DND-41 (cell line): ENCODE measurements around the gene STK32B.

Experiments used
- ATAC-seq: fragments of 200-7000 bp; cut with Tn5 transposase; 3 replicates; pipeline ENCODE4 v1.9.1; 2021; ENCODE audit warnings: low read depth; ENCODE audit not compliant: insufficient read depth
- DNase-seq: peaks from one replicate; pipeline ENCODE4 v3.0.0-alpha.2; 2020
- H2AFZ ChIP-seq: 2 replicates; pipeline ENCODE4 v1.6.0; 2012; ENCODE audit warnings: low read depth, low read length
- H3K27ac ChIP-seq: 2 replicates; pipeline ENCODE4 v1.5.1; 2012; ENCODE audit warnings: low read length, inconsistent platforms
- H3K27me3 ChIP-seq: fragments of 200-600 bp; sonication (generic); 2 replicates; pipeline ENCODE4 v1.6.0; 2012; ENCODE audit warnings: low read length, mild to moderate bottlenecking, inconsistent platforms; ENCODE audit not compliant: insufficient read depth, poor library complexity
- H3K36me3 ChIP-seq: 2 replicates; pipeline ENCODE4 v1.5.1; 2012; ENCODE audit warnings: low read length, inconsistent platforms; ENCODE audit not compliant: insufficient read depth
- H3K4me1 ChIP-seq: 2 replicates; pipeline ENCODE4 v1.5.1; 2012; ENCODE audit warnings: mild to moderate bottlenecking, low read length; ENCODE audit not compliant: insufficient read depth
- H3K4me2 ChIP-seq: 2 replicates; pipeline ENCODE4 v1.6.0; 2012; ENCODE audit warnings: mild to moderate bottlenecking, moderate library complexity, low read length, inconsistent platforms; ENCODE audit not compliant: insufficient read depth
- H3K4me3 ChIP-seq, 2 experiments: fragments of 200-600 bp in 1 of 2; shearing (Covaris generic) in 1 of 2; 2 replicates each; pipeline ENCODE4 v1.5.1; 2012 to 2016; ENCODE audit warnings: inconsistent platforms in 2 of 2, low read length in 2 of 2, mild to moderate bottlenecking in 2 of 2, low read depth in 1 of 2, moderate library complexity in 1 of 2
- H3K79me2 ChIP-seq: 2 replicates; pipeline ENCODE4 v1.6.0; 2012; ENCODE audit warnings: low read length, inconsistent platforms; ENCODE audit not compliant: insufficient read depth
- H3K9ac ChIP-seq: 2 replicates; pipeline ENCODE4 v1.6.0; 2012; ENCODE audit warnings: low read depth, mild to moderate bottlenecking, inconsistent platforms, low read length, moderate library complexity
- H3K9me3 ChIP-seq: 2 replicates; pipeline ENCODE4 v1.5.1; 2012; ENCODE audit warnings: low read length, moderate library complexity, mild to moderate bottlenecking, inconsistent platforms; ENCODE audit not compliant: insufficient read depth, severe bottlenecking
- H4K20me1 ChIP-seq: 2 replicates; pipeline ENCODE4 v1.6.0; 2012; ENCODE audit warnings: low read length; ENCODE audit not compliant: insufficient read depth
- EZH2 ChIP-seq: IDR thresholded peaks from 3 replicates; pipeline ENCODE4 v1.6.1; 2012; ENCODE audit warnings: borderline replicate concordance, low read depth, mild to moderate bottlenecking, moderate library complexity, low read length, inconsistent platforms; ENCODE audit not compliant: severe bottlenecking
- TF ChIP-seq, protein P1 (sequence below): IDR thresholded peaks from 2 replicates; pipeline ENCODE4 v1.5.1; 2012; ENCODE audit warnings: borderline replicate concordance, low read length, moderate library complexity, mild to moderate bottlenecking; ENCODE audit not compliant: poor library complexity, severe bottlenecking; ENCODE audit errors: extremely low read depth

Gene STK32B

DNA sequence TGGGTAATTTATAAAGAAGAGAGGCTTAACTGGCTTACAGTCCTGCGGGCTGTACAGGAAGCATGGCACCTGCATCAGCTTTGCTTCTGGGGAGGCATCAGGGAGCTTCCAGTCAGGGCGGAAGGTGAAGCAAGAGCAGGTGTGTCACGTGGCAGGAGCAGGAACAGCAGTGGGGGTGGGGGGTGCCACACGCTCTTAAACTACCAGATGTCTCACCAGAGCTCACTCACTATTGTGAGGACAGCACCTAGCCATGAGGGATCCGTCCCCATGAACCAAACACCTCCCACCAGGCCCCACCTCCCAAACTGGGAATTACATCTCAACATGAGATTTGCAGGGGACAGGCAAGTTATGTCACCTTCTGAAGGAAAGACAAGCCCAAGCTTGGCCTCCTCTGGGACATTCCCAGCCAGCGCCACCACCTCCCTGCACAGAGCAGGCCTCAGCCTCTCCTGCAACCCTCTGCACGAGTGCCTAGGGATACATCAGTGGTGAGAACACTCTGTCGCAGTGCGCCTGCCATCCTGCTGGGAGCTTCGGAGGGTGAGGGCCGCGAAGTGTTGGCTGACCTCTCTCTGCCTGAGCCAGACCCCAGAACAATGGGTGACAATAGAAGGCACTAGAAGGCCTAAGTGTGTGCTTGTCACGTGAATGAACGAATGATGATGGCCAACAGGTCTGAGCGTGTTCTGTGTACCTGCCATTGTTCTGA, 412.8 kb downstream of the STK32B start:
- H3K4me1 ChIP-seq: no peaks in the 10 kb centered on the region
- no peak overlapping the region for H3K4me3 ChIP-seq
- no peak overlapping the region for H3K27ac ChIP-seq
- H3K79me2 ChIP-seq: no peaks in the 10 kb centered on the region
- no peak overlapping the region for H3K9ac ChIP-seq
- DNase-seq (no peak), ATAC-seq (no peak)
- TF ChIP-seq, protein P1, sequence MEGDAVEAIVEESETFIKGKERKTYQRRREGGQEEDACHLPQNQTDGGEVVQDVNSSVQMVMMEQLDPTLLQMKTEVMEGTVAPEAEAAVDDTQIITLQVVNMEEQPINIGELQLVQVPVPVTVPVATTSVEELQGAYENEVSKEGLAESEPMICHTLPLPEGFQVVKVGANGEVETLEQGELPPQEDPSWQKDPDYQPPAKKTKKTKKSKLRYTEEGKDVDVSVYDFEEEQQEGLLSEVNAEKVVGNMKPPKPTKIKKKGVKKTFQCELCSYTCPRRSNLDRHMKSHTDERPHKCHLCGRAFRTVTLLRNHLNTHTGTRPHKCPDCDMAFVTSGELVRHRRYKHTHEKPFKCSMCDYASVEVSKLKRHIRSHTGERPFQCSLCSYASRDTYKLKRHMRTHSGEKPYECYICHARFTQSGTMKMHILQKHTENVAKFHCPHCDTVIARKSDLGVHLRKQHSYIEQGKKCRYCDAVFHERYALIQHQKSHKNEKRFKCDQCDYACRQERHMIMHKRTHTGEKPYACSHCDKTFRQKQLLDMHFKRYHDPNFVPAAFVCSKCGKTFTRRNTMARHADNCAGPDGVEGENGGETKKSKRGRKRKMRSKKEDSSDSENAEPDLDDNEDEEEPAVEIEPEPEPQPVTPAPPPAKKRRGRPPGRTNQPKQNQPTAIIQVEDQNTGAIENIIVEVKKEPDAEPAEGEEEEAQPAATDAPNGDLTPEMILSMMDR: no peak
- no peak for TF ChIP-seq EZH2
- H3K36me3 ChIP-seq: peaks cover 18% of the 10 kb centered on the region; the same call in 1 of the 2 replicates
- no peaks in the 10 kb centered on the region for H3K27me3 ChIP-seq
- H4K20me1 ChIP-seq: no peaks in the 10 kb centered on the region
- H3K4me2 ChIP-seq: no peak overlapping the region
- no peak overlapping the region for H2AFZ ChIP-seq
- no peaks in the 10 kb centered on the region for H3K9me3 ChIP-seq

DNA sequence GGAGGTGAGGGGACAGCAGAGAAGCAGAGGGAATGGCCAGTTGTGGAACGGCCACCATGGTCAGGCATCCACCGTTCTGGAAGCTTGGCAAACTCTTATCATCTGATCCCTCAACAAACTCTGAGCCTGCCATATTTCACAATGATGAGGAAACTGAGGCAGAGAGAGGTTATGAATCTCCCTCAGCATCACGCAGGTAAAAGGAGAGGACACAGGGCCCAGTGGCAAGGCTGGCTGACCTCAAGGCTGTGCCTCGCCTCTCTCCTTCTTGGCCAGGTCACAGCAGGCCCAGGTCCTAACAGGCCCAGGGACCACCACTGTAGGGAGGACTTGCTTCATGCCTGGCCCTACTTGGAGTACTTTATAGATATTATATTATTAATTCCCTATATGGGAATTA, 414.2 kb downstream of the STK32B start:
- Histone ChIP-seq H3K36me3 (peaks cover 17% of the 10 kb centered on the region; the same call in 1 of the 2 replicates), H3K9ac (no peak overlapping the region), H3K79me2 (no peaks in the 10 kb centered on the region), H2AFZ (no peak overlapping the region), H4K20me1 (no peaks in the 10 kb centered on the region), H3K9me3 (no peaks in the 10 kb centered on the region), H3K4me3 (no peak overlapping the region), H3K27ac (no peak overlapping the region), H3K27me3 (no peaks in the 10 kb centered on the region), H3K4me2 (no peak overlapping the region), H3K4me1 (no peaks in the 10 kb centered on the region)
- TF ChIP-seq, protein P1: no peak
- no peak for TF ChIP-seq EZH2
- no peak for ATAC-seq
- DNase-seq: no peak

DNA sequence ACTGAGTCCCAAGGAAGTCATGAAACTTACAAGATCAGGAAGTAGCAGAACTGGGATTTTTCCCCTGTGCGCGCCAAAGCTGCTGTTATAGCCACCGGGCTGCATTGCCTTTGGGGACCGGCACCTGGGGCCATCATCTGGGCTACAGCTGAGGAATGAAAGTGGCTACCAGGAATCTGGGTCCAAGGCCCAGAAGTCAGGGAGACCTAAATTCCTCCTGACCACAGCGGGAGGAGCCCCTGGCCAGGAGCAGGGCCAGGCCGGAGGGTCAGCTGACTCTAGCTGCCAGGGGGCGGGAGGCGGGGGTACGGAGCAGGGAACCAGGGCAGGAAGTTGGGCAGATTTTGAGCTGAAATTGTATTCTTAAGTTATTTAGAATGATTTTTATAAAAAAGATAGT, 414.7 kb downstream of the STK32B start:
- no peak for ATAC-seq
- Histone ChIP-seq H3K27ac (no peak overlapping the region), H4K20me1 (no peaks in the 10 kb centered on the region), H2AFZ (no peak overlapping the region), H3K4me1 (no peaks in the 10 kb centered on the region), H3K27me3 (no peaks in the 10 kb centered on the region), H3K79me2 (no peaks in the 10 kb centered on the region), H3K36me3 (peaks cover 17% of the 10 kb centered on the region; the same call in 1 of the 2 replicates), H3K4me2 (no peak overlapping the region), H3K9me3 (no peaks in the 10 kb centered on the region), H3K9ac (no peak overlapping the region), H3K4me3 (no peak overlapping the region)
- TF ChIP-seq EZH2: no peak
- TF ChIP-seq, protein P1: no peak
- no peak for DNase-seq
